Adrenal gland (tissue), 5 donors: ENCODE measurements around the gene UCN2.

Experiments used
- POLR2A ChIP-seq, 2 donors: fragments of 450-650 bp; IDR thresholded peaks; one replicate each; pipeline ENCODE4 v1.6.1; 2017; ENCODE audit warnings: antibody characterized with exemption in 2 of 2, mild to moderate bottlenecking in 2 of 2, moderate library complexity in 1 of 2
- TF ChIP-seq, protein P1 (sequence below), 6 experiments: fragments of 450-650 bp in 4 of 6; fragments of 200-600 bp in 2 of 6; sonication (generic) in 1 of 6; IDR thresholded peaks; 1 replicate in 5 of 6; 2 replicates in 1 of 6; pipeline versions ENCODE4 v1.5.1 to v1.8.0; 2016 to 2021; ENCODE audit warnings: antibody characterized with exemption in 6 of 6, mild to moderate bottlenecking in 2 of 6, moderate library complexity in 1 of 6
- donor health status: DM: no; HTN: no; CAD: no.

DNA sequence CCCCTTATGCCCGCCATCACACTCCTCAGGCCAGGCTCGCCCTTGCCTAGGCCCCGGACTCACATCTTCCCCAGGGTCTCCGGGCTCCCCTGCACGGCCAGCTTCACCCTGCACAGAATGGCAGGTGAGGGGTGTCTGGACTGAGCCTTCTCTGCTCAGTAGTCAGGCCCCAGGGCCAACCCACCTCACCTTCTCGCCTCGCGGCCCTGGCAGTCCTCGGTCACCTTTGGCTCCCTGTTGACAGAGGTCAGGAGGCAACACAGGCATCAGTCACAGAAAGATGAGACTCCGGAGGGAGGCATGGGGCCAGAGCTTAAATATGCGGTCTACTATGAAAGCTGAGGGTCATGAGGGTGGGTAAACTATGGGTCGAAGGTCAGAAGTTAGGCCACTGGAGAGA is 8.4 kb upstream of the UCN2 start:
- TF ChIP-seq, protein P1, sequence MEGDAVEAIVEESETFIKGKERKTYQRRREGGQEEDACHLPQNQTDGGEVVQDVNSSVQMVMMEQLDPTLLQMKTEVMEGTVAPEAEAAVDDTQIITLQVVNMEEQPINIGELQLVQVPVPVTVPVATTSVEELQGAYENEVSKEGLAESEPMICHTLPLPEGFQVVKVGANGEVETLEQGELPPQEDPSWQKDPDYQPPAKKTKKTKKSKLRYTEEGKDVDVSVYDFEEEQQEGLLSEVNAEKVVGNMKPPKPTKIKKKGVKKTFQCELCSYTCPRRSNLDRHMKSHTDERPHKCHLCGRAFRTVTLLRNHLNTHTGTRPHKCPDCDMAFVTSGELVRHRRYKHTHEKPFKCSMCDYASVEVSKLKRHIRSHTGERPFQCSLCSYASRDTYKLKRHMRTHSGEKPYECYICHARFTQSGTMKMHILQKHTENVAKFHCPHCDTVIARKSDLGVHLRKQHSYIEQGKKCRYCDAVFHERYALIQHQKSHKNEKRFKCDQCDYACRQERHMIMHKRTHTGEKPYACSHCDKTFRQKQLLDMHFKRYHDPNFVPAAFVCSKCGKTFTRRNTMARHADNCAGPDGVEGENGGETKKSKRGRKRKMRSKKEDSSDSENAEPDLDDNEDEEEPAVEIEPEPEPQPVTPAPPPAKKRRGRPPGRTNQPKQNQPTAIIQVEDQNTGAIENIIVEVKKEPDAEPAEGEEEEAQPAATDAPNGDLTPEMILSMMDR (IDR thresholded peaks at IDR 0.05): no peak
- no peak for TF ChIP-seq POLR2A (IDR thresholded peaks at IDR 0.05)
